ENCODE data around the gene BLOC1S2.
"Not testable (repeated sequence)": the region's sequence is repeated elsewhere in the genome, so short reads cannot be mapped to it uniquely, and the experiment has no call there.

The BLOC1S2 gene

GRCh38 chr10:100289641-100290040 lies 3.2 kb upstream of the BLOC1S2 start:
- DNase-seq = no peak

- no peak for DNase-seq
Observed at GRCh38 chr10:100288196-100288595, 1.7 kb upstream of the BLOC1S2 start.

GRCh38 chr10:100287756-100288155 lies 1.3 kb upstream of the BLOC1S2 start:
- DNase-seq = no peak

- not testable (repeated sequence) for DNase-seq
Observed at GRCh38 chr10:100285326-100285725, 1.2 kb downstream of the BLOC1S2 start.

- DNase-seq = no peak
Observed at GRCh38 chr10:100282907-100283306, 3.6 kb downstream of the BLOC1S2 start.

GRCh38 chr10:100276971-100277370 lies 9.5 kb downstream of the BLOC1S2 start:
- DNase-seq = not testable (repeated sequence)

GRCh38 chr10:100267239-100268104 lies 19.0 kb downstream of the BLOC1S2 start, which contains the start of gene CWF19L1:
CWF19L1 (minus strand) TSS chr10:100267638; CDS start chr10:100267593, 45 bp downstream.
- DNase-seq = peak; percentile 77

- no peak for DNase-seq
Observed at GRCh38 chr10:100265821-100266485, 20.5 kb downstream of the BLOC1S2 start.

GRCh38 chr10:100254191-100254590 lies 32.3 kb downstream of the BLOC1S2 start:
- no peak for DNase-seq

- no peak for DNase-seq
Observed at GRCh38 chr10:100253041-100253440, 33.4 kb downstream of the BLOC1S2 start.

GRCh38 chr10:100248820-100249219 lies 37.7 kb downstream of the BLOC1S2 start:
- no peak for DNase-seq

- DNase-seq = no peak
Observed at GRCh38 chr10:100245484-100246220, 40.8 kb downstream of the BLOC1S2 start.

- DNase-seq = no peak
Observed at GRCh38 chr10:100239851-100240250, 46.6 kb downstream of the BLOC1S2 start.

- DNase-seq = no peak
Observed at GRCh38 chr10:100238429-100238828, 48.1 kb downstream of the BLOC1S2 start.

- no peak for DNase-seq
Observed at GRCh38 chr10:100232101-100232500, 54.4 kb downstream of the BLOC1S2 start.

GRCh38 chr10:100229819-100230422 lies 56.6 kb downstream of the BLOC1S2 start:
- no peak for DNase-seq

- DNase-seq = no peak
Observed at GRCh38 chr10:100223879-100224278, 62.6 kb downstream of the BLOC1S2 start.

All from activated naive CD4-positive, alpha-beta T cell treated with Interleukin-2 at 50 U/mL for 16 hours (primary cell).